ENCODE measurements around the gene SYNE2.
A peak's percentile ranks its signal among the peaks of the same experiment; 100 is the strongest.

The SYNE2 gene

GRCh38 chr14:64061706-64062105, 208.9 kb downstream of the SYNE2 start:
- no peaks in the 10 kb centered on the region for H3K27me3 Mint-ChIP-seq
- H3K4me1 Mint-ChIP-seq (ENCODE audit: low read depth) = no peaks in the 10 kb centered on the region
- H3K4me3 Mint-ChIP-seq = no peak overlapping the region
- no peak overlapping the region for H3K27ac Mint-ChIP-seq
- no peak for DNase-seq
- H3K36me3 Mint-ChIP-seq (ENCODE audit: low read depth) = peaks cover 69% of the 10 kb centered on the region
- H3K9me3 Mint-ChIP-seq = no peaks in the 10 kb centered on the region

- DNase-seq = no peak
- H3K9me3 Mint-ChIP-seq = no peaks in the 10 kb centered on the region
- no peaks in the 10 kb centered on the region for H3K27me3 Mint-ChIP-seq
- H3K36me3 Mint-ChIP-seq (ENCODE audit: low read depth) = peaks cover 70% of the 10 kb centered on the region
- H3K27ac Mint-ChIP-seq = no peak overlapping the region
- no peaks in the 10 kb centered on the region for H3K4me1 Mint-ChIP-seq (ENCODE audit: low read depth)
- no peak overlapping the region for H3K4me3 Mint-ChIP-seq
These were observed 209.7 kb downstream of the SYNE2 start for GRCh38 chr14:64062381-64063115.

GRCh38 chr14:64064447-64064846, 211.6 kb downstream of the SYNE2 start:
- no peak for DNase-seq
- H3K36me3 Mint-ChIP-seq (ENCODE audit: low read depth) = peaks cover 68% of the 10 kb centered on the region
- no peak overlapping the region for H3K27ac Mint-ChIP-seq
- H3K9me3 Mint-ChIP-seq = no peaks in the 10 kb centered on the region
- no peak overlapping the region for H3K4me3 Mint-ChIP-seq
- no peaks in the 10 kb centered on the region for H3K27me3 Mint-ChIP-seq
- peaks cover 2% of the 10 kb centered on the region for H3K4me1 Mint-ChIP-seq (ENCODE audit: low read depth)

- no peak for DNase-seq
- Mint-ChIP-seq H3K27me3 (no peaks in the 10 kb centered on the region), H3K27ac (peak overlapping the region; percentile 44), H3K9me3 (no peaks in the 10 kb centered on the region), H3K4me3 (no peak overlapping the region), H3K36me3 (ENCODE audit: low read depth) (peaks cover 88% of the 10 kb centered on the region), H3K4me1 (ENCODE audit: low read depth) (peaks cover 3% of the 10 kb centered on the region)
These were observed 217.0 kb downstream of the SYNE2 start for GRCh38 chr14:64069634-64070359.

- Mint-ChIP-seq H3K36me3 (ENCODE audit: low read depth) (peaks cover 92% of the 10 kb centered on the region), H3K27ac (peak overlapping the region; percentile 73)
These were observed 222.3 kb downstream of the SYNE2 start for GRCh38 chr14:64074961-64075612.

GRCh38 chr14:64075613-64076005, 222.8 kb downstream of the SYNE2 start:
- no peak for DNase-seq
- no peaks in the 10 kb centered on the region for H3K9me3 Mint-ChIP-seq
- peaks cover 4% of the 10 kb centered on the region for H3K4me1 Mint-ChIP-seq (ENCODE audit: low read depth)
- peaks cover 92% of the 10 kb centered on the region for H3K36me3 Mint-ChIP-seq (ENCODE audit: low read depth)
- H3K27ac Mint-ChIP-seq = peak overlapping the region; percentile 26
- H3K27me3 Mint-ChIP-seq = no peaks in the 10 kb centered on the region
- no peak overlapping the region for H3K4me3 Mint-ChIP-seq

More at GRCh38 chr14:64074961-64075612, 222.3 kb downstream of the SYNE2 start:
- Mint-ChIP-seq H3K9me3 (no peaks in the 10 kb centered on the region), H3K4me3 (no peak overlapping the region), H3K4me1 (ENCODE audit: low read depth) (peaks cover 4% of the 10 kb centered on the region), H3K27me3 (no peaks in the 10 kb centered on the region)
- no peak for DNase-seq

- H3K27me3 Mint-ChIP-seq = no peaks in the 10 kb centered on the region
- peak overlapping the region; percentile 63 for H3K27ac Mint-ChIP-seq
- no peak overlapping the region for H3K4me3 Mint-ChIP-seq
- no peak for DNase-seq
- H3K4me1 Mint-ChIP-seq (ENCODE audit: low read depth) = no peaks in the 10 kb centered on the region
- H3K9me3 Mint-ChIP-seq = no peaks in the 10 kb centered on the region
- H3K36me3 Mint-ChIP-seq (ENCODE audit: low read depth) = peaks cover 84% of the 10 kb centered on the region
These were observed 227.6 kb downstream of the SYNE2 start for GRCh38 chr14:64080452-64080851.

GRCh38 chr14:64081174-64081746, 228.5 kb downstream of the SYNE2 start:
- H3K36me3 Mint-ChIP-seq (ENCODE audit: low read depth) = peaks cover 85% of the 10 kb centered on the region

GRCh38 chr14:64082837-64083236, 230.0 kb downstream of the SYNE2 start:
- Mint-ChIP-seq H3K9me3 (no peaks in the 10 kb centered on the region), H3K4me3 (no peak overlapping the region), H3K27ac (peak overlapping the region; percentile 7), H3K4me1 (ENCODE audit: low read depth) (no peaks in the 10 kb centered on the region), H3K27me3 (no peaks in the 10 kb centered on the region), H3K36me3 (ENCODE audit: low read depth) (peaks cover 84% of the 10 kb centered on the region)
- DNase-seq = no peak

More at GRCh38 chr14:64081174-64081746, 228.5 kb downstream of the SYNE2 start:
- no peaks in the 10 kb centered on the region for H3K27me3 Mint-ChIP-seq
- no peaks in the 10 kb centered on the region for H3K4me1 Mint-ChIP-seq (ENCODE audit: low read depth)
- DNase-seq = no peak
- H3K4me3 Mint-ChIP-seq = no peak overlapping the region
- H3K27ac Mint-ChIP-seq = peak overlapping the region; percentile 63
- H3K9me3 Mint-ChIP-seq = no peaks in the 10 kb centered on the region

GRCh38 chr14:64088647-64088964, 235.8 kb downstream of the SYNE2 start:
- no peak for DNase-seq

GRCh38 chr14:64089920-64090319, 237.1 kb downstream of the SYNE2 start:
- Mint-ChIP-seq H3K27ac (no peak overlapping the region), H3K36me3 (ENCODE audit: low read depth) (peaks cover 68% of the 10 kb centered on the region)

More at GRCh38 chr14:64088647-64088964, 235.8 kb downstream of the SYNE2 start:
- no peak overlapping the region for H3K27ac Mint-ChIP-seq
- H3K4me3 Mint-ChIP-seq = no peak overlapping the region
- H3K36me3 Mint-ChIP-seq (ENCODE audit: low read depth) = peaks cover 68% of the 10 kb centered on the region
- H3K4me1 Mint-ChIP-seq (ENCODE audit: low read depth) = no peaks in the 10 kb centered on the region
- no peaks in the 10 kb centered on the region for H3K27me3 Mint-ChIP-seq
- H3K9me3 Mint-ChIP-seq = no peaks in the 10 kb centered on the region

GRCh38 chr14:64091217-64091616, 238.4 kb downstream of the SYNE2 start:
- Mint-ChIP-seq H3K4me1 (ENCODE audit: low read depth) (peaks cover 6% of the 10 kb centered on the region), H3K9me3 (no peaks in the 10 kb centered on the region), H3K27me3 (no peaks in the 10 kb centered on the region), H3K36me3 (ENCODE audit: low read depth) (peaks cover 69% of the 10 kb centered on the region), H3K4me3 (no peak overlapping the region), H3K27ac (no peak overlapping the region)
- no peak for DNase-seq

More at GRCh38 chr14:64089920-64090319, 237.1 kb downstream of the SYNE2 start:
- no peaks in the 10 kb centered on the region for H3K9me3 Mint-ChIP-seq
- H3K4me1 Mint-ChIP-seq (ENCODE audit: low read depth) = no peaks in the 10 kb centered on the region
- DNase-seq = no peak
- H3K27me3 Mint-ChIP-seq = no peaks in the 10 kb centered on the region
- no peak overlapping the region for H3K4me3 Mint-ChIP-seq

GRCh38 chr14:64092338-64092737, 239.5 kb downstream of the SYNE2 start:
- Mint-ChIP-seq H3K9me3 (no peaks in the 10 kb centered on the region), H3K27me3 (no peaks in the 10 kb centered on the region), H3K27ac (no peak overlapping the region), H3K4me3 (no peak overlapping the region), H3K4me1 (ENCODE audit: low read depth) (peaks cover 6% of the 10 kb centered on the region), H3K36me3 (ENCODE audit: low read depth) (peaks cover 73% of the 10 kb centered on the region)
- no peak for DNase-seq

- no peaks in the 10 kb centered on the region for H3K27me3 Mint-ChIP-seq
- H3K4me3 Mint-ChIP-seq = no peak overlapping the region
- DNase-seq = no peak
- H3K36me3 Mint-ChIP-seq (ENCODE audit: low read depth) = peaks cover 74% of the 10 kb centered on the region
- H3K27ac Mint-ChIP-seq = no peak overlapping the region
- H3K4me1 Mint-ChIP-seq (ENCODE audit: low read depth) = peaks cover 6% of the 10 kb centered on the region
- H3K9me3 Mint-ChIP-seq = no peaks in the 10 kb centered on the region
These were observed 240.1 kb downstream of the SYNE2 start for GRCh38 chr14:64092940-64093339.

Data from activated T-cell treated with anti-CD3 and anti-CD28 coated beads, Interleukin-2, amount 50 U/mL, for 24 hours (primary cell).